NCI-H2171 (cell line): Measurements from ENCODE around the gene IFITM2.
"Not testable (repeated sequence)": the region's sequence is repeated elsewhere in the genome, so short reads cannot be mapped to it uniquely, and the experiment has no call there.

Experiments used
- DNase-seq: peaks from one replicate; lab custom pipeline; 2025; lab: John Stamatoyannopoulos, UW

Gene IFITM2

DNA sequence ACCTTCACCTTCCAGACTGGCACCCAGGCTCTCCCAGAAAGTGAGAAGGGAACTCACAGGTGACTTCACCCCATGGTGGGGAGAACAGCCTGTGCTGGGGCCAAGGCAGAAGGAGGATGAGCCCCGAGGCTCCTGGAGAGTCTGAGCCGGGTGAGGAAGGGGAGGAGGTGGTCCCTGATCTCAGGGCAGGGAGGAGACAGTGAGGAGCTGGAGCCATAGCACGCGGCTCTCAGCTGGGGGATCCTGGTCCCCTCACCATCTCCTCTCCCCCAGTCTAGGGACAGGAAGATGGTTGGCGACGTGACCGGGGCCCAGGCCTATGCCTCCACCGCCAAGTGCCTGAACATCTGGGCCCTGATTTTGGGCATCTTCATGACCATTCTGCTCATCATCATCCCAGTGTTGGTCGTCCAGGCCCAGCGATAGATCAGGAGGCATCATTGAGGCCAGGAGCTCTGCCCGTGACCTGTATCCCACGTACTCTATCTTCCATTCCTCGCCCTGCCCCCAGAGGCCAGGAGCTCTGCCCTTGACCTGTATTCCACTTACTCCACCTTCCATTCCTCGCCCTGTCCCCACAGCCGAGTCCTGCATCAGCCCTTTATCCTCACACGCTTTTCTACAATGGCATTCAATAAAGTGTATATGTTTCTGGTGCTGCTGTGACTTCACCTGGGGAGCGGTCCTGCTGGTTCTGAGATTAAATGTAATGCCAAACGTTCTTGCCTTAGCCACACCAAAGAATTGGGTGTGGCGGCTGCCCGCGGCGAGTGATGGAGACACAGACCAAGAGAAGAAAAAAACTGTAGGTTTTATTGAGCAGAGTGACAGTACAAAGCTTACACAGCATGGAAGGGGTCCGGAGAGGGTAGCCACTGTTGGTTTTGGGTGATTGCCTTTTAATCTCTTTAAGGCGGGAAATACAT is 1.4 kb downstream of the IFITM2 start:
- DNase-seq = not testable (repeated sequence)

- DNase-seq = not testable (repeated sequence)
Observed at GRCh38 chr11:309979-310572, 2.5 kb downstream of the IFITM2 start.

GRCh38 chr11:311013-311748 is 3.6 kb downstream of the IFITM2 start:
- not testable (repeated sequence) for DNase-seq

- no peak for DNase-seq
Observed at GRCh38 chr11:312092-312816, 4.6 kb downstream of the IFITM2 start.

- no peak for DNase-seq
Observed at GRCh38 chr11:313304-313786, 5.7 kb downstream of the IFITM2 start.

DNA sequence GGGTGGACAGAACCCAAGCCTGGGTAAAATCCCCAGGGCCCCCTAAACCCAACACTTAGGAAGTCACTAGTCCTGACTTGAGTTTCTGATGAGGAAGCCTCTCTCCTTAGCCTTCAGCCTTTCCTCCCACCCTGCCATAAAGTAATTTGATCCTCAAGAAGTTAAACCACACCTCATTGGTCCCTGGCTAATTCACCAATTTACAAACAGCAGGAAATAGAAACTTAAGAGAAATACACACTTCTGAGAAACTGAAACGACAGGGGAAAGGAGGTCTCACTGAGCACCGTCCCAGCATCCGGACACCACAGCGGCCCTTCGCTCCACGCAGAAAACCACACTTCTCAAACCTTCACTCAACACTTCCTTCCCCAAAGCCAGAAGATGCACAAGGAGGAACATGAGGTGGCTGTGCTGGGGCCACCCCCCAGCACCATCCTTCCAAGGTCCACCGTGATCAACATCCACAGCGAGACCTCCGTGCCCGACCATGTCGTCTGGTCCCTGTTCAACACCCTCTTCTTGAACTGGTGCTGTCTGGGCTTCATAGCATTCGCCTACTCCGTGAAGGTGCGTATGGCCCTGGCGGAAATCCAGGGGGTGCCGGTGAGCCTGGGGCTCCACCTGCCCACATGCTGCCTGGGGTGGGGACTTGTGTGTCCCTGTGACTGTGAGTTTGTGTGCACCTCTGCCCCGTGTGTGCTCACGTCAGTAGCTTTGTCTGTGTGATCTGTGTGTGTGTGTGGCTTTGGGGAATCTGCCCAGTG is 6.4 kb downstream of the IFITM2 start, which contains the start of gene IFITM1:
IFITM1 (plus strand) TSS at position 254 of the 767 bp plus-strand sequence; CDS start at position 385, 131 bp downstream.
- DNase-seq = no peak

- not testable (repeated sequence) for DNase-seq
Observed at GRCh38 chr11:314554-314875, 6.9 kb downstream of the IFITM2 start.

GRCh38 chr11:315051-315481 is 7.5 kb downstream of the IFITM2 start:
- DNase-seq = no peak

- DNase-seq = no peak
Observed at GRCh38 chr11:315516-315994, 7.9 kb downstream of the IFITM2 start.

DNA sequence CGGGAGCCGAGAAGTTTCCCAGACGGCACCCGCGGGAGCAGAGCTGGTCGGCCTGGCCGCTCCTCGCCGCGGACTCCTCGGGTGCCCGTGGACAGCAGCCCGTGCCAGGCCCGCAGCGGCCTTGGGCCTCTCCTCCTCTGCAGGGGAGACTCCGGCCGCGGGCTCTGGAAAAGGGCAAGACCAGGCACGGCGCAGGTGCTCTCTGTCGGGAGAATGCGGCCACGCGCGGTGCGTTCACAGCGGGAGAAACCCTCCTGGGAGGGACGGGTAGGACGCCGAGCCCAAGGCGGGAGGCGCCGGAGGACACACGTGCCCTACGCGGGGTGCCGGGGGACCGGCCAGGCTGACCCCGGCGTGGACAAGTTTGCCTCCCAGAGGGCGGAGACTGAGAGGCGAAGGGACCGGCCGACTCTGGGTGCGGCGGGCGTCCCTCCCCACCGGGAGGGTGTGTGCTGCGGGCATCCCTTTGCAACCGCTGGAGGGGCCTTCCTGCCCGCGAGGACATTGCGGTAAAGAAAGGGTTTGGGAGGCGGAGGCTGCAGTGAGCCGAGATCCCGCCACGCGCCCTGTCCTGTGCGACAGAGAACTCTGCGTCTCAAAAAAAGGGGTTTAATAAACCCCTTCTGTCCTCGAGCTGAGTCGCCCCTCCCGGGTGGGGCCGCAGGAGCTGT is 8.6 kb downstream of the IFITM2 start:
- no peak for DNase-seq

DNA sequence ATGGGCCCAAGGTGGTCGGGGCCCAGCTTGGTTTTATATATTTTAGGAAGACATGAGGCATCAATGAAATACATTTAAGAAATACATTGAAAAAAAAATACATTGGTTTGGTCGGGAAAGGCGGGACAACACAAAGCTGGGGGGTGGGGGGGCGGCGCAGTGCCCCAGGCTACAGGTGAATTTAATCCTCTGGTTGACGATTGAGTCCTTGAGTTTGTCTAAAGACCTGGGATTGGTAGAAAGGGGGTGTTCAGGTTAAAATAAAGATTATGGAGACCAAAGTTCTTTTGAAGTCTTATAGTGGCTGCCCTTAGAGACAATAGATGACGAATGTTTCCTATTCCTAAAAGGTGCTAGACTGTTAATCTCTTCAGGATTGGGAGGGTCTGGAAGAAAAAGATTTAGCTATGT is 9.3 kb downstream of the IFITM2 start:
- DNase-seq = no peak

DNA sequence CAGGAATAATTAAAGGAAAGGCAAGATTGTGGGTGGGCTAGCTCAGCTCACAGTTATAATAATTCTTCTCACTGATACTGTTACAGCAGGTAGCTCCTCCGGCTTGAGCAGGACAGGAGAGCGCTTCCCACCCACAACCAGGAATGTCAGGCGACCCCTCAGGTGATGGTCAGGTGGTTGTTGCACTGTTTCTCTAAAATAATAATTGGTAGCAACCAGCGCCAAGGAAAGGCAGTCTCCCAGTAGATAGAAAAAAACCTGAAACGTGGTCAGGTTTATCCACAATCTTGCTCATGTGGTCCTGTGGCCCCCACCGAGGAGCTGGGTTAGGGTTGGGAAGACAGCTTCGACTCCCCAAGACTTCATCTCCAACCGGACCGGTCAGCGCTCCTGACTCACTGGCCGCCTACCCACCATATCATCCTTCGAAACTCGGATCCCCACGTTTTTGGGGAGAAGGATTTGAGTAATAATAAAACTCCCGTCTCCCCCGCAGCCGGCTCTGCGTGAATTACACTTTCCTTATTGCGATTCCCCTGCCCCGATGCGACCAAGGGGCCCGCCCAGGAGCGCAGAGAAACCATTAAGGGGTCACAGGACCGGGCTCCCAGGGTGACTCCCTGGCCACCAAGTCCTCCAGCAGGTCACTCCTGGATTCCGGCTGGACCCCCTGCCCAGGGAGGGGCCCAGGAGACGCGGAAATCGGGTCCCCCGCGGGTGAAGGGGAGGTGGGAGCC is 10.2 kb downstream of the IFITM2 start:
- not testable (repeated sequence) for DNase-seq

GRCh38 chr11:318405-319120 is 10.9 kb downstream of the IFITM2 start:
- not testable (repeated sequence) for DNase-seq

DNA sequence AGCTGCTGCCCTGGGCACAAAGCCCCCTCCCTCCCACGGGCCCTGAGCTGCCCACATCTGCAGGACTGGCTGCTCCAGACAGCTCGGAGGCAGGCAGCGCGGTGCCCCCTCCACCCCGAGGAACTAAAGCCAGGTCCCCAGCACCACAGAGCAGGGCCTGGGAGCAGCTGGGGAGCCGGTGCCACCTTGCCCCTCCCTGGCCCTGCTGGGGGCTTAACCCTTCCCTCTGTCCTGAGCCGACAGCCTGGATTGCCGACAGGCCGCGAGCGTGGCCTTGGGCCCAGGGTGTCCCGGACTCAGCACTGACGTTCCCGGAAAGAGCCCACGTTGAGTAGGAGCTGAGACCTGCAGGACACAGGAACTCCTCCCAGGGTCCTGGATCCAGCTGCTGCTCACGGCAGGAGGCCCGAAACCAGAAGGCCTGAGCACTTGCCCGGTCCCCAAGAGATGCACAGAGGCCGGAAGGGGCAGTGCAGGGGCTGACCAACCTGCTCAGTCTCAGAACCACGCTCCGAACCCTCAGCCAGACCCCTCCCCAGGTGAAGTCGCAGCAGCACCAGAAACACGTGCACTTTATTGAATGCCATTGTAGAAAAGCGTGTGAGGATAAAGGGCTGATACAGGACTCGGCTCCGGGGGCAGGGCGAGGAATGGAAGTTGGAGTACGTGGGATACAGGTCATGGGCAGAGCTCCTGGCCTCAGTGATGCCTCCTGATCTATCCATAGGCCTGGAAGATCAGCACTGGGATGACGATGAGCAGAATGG is 11.7 kb downstream of the IFITM2 start:
- not testable (repeated sequence) for DNase-seq

DNA sequence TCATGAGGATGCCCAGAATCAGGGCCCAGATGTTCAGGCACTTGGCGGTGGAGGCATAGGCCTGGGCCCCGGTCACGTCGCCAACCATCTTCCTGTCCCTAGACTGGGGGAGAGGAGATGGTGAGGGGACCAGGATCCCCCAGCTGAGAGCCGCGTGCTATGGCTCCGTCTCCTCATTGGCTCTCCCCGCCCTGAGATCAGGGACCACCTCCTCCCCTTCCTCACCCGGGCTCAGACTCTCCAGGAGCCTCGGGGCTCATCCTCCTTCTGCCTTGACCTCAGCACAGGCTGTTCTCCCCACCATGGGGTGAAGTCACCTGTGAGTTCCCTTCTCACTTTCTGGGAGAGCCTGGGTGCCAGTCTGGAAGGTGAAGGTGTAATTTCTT is 12.3 kb downstream of the IFITM2 start:
- not testable (repeated sequence) for DNase-seq

DNA sequence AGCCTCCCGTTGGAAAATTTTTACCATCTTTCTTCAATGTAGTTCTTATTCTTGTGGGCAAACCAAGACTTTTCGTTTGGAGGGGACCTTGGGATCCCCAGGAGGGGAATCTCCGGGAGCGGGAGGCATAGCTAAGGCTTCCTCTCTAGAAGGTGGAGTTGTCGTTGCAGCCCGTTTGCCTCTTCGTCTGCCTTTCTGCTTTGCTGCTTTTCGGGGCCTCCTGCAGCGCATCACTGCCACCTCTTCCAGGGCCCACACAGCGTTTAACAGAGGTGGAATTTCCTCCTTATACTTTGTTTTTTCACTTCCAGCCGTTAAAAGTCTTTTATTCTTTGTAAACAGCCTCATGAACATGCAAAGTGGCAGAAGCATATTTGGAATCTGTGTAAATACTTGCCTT is 16.5 kb downstream of the IFITM2 start:
- no peak for DNase-seq

- not testable (repeated sequence) for DNase-seq
Observed at GRCh38 chr11:324593-325517, 17.2 kb downstream of the IFITM2 start.
